Mucosa of descending colon (tissue), 3 donors: ENCODE data around the gene DLG2. TPM values are rescaled to one million over a fixed set of nuclear protein-coding genes. Genes with fewer than 3 reads are reported as not detected.

ENCODE experiments used
- ATAC-seq: fragments of 200-7000 bp; cut with Tn5 transposase; one replicate; pipeline ENCODE4 v1.9.1; 2020; ENCODE audit warnings: mild to moderate bottlenecking, moderate library complexity
- DNase-seq, 3 donors: peaks; one replicate each; pipeline ENCODE4 v3.0.0-alpha.2; 2020
- H3K36me3 ChIP-seq: fragments of 200-600 bp; one replicate; pipeline ENCODE4 v1.8.0; 2021; ENCODE audit warnings: low read depth, mild to moderate bottlenecking
- H3K4me1 ChIP-seq: fragments of 200-600 bp; one replicate; pipeline ENCODE4 v1.8.0; 2021; ENCODE audit warnings: low read depth, mild to moderate bottlenecking
- H3K4me3 ChIP-seq: fragments of 200-600 bp; one replicate; pipeline ENCODE4 v1.8.0; 2021; ENCODE audit warnings: mild to moderate bottlenecking
- H3K9me3 ChIP-seq: fragments of 200-600 bp; one replicate; pipeline ENCODE4 v1.8.0; 2021; ENCODE audit warnings: mild to moderate bottlenecking
- intact Hi-C, 2 donors: fragments of 100-400 bp; cut with DNase I in 1 of 2; cut with micrococcal nuclease in 1 of 2; formaldehyde crosslinking; loops; one replicate each; pipeline versions ENCODE4 v1.11.0 to v1.11.1; 2022; cut with DNase I, micrococcal nuclease
- total RNA-seq, 3 donors: library from RNA; stranded (reverse); fragmentation: NEBNext Ultra II Directional in 2 of 3; extraction: Animal tissue kit (Norgen Biotek cat#: 25700) in 2 of 3; gene quantifications; one replicate each; pipeline versions ENCODE4 v1.2.1 to v1.2.4, GENCODE V29; 2021 to 2023
- TF ChIP-seq, protein P1 (sequence below): fragments of 200-600 bp; IDR thresholded peaks from one replicate; pipeline ENCODE4 v1.8.0; 2022; ENCODE audit warnings: antibody characterized with exemption, mild to moderate bottlenecking
- donor health status: DM: no; HTN: no; CAD: no; lungs with moderate emphysema.
- donor health status: DM: no; HTN: no; CAD: no.
- donor health status: DM: no; HTN: yes; CAD: no.

DLG2 gene
- total RNA-seq, 3 donors from 2014 or later = 2.1 to 11.1 (median 2.4) TPM

DNA sequence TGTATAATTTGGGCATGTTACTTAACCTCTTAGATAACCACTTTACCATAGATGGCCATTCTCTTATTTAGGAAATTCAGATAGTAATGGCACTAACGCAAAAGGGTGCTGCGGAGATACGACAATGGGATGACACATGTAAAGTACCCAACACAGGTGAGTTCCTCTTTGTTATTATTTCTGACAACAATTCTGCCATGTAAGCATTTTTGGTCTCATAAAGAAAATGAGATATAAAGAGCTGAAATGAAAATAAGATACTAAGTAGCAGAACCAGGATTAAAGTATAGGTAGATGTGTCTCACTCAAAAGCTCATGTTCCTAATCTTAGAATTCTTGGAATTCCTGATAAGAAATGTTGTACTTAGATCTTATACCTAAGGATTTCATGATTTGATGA is 2080.8 kb downstream of the DLG2 start:
- no peak for ATAC-seq
- TF ChIP-seq, protein P1, sequence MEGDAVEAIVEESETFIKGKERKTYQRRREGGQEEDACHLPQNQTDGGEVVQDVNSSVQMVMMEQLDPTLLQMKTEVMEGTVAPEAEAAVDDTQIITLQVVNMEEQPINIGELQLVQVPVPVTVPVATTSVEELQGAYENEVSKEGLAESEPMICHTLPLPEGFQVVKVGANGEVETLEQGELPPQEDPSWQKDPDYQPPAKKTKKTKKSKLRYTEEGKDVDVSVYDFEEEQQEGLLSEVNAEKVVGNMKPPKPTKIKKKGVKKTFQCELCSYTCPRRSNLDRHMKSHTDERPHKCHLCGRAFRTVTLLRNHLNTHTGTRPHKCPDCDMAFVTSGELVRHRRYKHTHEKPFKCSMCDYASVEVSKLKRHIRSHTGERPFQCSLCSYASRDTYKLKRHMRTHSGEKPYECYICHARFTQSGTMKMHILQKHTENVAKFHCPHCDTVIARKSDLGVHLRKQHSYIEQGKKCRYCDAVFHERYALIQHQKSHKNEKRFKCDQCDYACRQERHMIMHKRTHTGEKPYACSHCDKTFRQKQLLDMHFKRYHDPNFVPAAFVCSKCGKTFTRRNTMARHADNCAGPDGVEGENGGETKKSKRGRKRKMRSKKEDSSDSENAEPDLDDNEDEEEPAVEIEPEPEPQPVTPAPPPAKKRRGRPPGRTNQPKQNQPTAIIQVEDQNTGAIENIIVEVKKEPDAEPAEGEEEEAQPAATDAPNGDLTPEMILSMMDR = no peak

DNA sequence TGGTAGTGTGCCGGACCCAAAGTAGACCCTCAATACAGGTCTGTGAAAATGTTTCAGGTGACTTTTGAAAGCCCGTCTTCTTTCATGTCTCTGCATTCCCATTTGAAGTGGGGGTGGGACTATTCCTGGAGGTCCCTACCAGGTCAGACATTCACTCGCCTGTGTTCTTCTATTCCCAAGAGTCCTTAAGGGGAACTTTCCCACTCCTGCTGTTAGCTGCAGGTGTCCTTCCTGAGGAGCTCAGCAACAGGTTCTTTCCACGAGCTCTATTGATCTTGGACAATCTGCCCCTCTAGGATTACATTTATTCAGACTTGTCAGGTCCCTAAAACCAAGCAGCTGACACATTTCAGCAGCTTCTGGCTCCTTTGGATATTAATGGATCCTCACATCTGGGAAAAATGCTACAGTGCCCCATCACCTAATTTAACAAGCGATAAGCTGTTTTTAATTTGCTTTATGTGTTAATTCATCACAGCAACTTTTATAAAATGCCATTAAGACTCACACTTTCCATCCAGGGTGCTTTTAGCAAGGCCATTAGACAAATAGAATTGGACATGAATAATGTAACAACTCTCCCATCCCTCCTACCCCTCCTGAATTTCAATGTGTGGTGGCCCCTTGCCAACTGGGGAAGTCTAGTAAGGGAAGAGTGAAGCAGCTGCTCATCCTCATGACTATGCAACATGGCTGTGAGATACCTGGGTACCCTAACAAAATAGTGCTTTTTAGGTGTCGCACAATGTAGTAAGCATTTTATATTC is 2081.5 kb downstream of the DLG2 start:
- H3K9me3 ChIP-seq = no peaks in the 10 kb centered on the region
- DNase-seq = no peak
- intact Hi-C loops = no loop called here
- H3K4me1 ChIP-seq = no peaks in the 10 kb centered on the region
- H3K4me3 ChIP-seq = no peak overlapping the region
- TF ChIP-seq, protein P1 = no peak
- H3K36me3 ChIP-seq = no peaks in the 10 kb centered on the region
- no peak for ATAC-seq

More for the DNA sequence above, 2080.8 kb downstream of the DLG2 start:
- no peaks in the 10 kb centered on the region for H3K9me3 ChIP-seq
- intact Hi-C loops = no loop called here
- H3K4me1 ChIP-seq = no peaks in the 10 kb centered on the region
- no peak overlapping the region for H3K4me3 ChIP-seq
- no peak for DNase-seq
- H3K36me3 ChIP-seq = no peaks in the 10 kb centered on the region

DNA sequence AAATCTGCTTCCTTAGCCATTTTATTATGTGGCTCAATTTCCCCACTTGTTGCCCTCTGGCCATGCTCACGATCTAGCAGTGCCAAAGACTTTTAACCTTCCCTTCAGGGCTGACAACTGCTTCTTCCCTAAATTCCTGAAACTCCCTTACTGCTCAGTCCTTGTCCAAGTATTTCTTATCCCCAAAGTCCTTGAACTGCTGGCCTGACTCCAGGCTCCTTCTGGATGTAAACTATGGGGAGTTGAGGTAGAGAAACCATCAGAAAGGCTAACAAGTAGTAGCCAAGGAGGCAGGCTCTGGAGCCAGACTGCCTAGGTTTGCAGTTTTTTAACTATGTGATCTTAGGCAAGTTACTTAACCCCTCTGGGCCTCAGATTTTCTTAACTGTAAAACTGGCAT is 2082.3 kb downstream of the DLG2 start:
- H3K36me3 ChIP-seq = no peaks in the 10 kb centered on the region
- H3K9me3 ChIP-seq = no peaks in the 10 kb centered on the region
- H3K4me3 ChIP-seq = no peak overlapping the region
- H3K4me1 ChIP-seq = no peaks in the 10 kb centered on the region
- TF ChIP-seq, protein P1 = no peak
- intact Hi-C loops = no loop called here
- no peak for ATAC-seq
- no peak for DNase-seq

DNA sequence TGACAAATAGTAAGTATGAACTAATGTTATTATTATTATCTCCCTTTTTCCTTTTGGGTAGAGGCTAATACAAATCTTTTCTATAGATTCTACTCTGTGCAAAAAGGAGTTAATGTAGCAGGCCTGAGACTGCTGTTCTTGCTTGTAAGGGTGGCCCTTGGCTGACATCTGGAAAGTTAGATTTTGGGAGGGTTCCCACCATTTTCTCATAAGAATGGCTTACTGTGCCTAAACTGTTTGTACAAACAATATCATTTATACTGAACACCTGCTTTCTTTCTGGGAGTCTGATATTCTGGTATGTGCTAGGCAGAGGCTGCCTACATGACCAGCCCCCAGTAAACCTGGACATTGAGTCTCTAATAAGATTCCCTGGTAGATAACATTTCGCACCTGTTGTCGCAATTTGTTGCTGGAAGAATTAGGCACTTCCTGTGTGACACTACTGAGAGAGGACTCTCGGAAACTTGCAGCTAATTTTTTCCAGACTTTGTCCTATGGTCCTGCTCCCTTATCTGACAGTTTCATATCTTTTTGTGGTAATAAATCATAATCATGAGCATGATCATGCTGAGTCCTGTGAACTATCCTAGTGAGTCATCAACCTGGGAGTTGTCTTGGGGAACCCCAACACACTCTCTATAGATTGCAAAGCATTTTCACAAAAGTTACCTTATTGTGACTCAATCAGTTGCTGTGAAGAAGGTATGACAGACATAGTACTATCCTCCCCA is 2083.3 kb downstream of the DLG2 start:
- H3K4me1 ChIP-seq = no peaks in the 10 kb centered on the region
- ATAC-seq (no peak), DNase-seq (no peak)
- intact Hi-C loops = no loop called here
- H3K9me3 ChIP-seq = no peaks in the 10 kb centered on the region
- H3K36me3 ChIP-seq = no peaks in the 10 kb centered on the region
- no peak overlapping the region for H3K4me3 ChIP-seq
- TF ChIP-seq, protein P1 = no peak

DNA sequence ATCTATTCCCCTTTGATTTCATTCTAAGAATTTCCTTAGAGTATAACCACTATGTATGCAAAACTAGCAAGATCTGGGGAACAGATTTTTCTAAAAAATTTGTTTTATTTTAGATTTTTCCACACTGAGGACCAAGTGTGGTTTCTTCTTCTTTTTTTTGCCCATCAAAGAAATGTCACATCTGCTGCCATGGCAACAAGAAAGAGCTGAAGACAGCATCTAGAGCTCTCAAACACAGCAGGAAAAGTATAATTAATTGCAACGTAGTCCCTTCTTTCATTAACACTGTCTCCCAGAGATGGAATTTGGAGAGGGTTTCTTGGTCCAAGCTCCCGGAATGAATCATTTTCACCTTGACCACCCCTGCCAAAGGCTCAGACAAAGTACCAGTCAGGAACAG is 2084.3 kb downstream of the DLG2 start:
- no peaks in the 10 kb centered on the region for H3K4me1 ChIP-seq
- H3K36me3 ChIP-seq = no peaks in the 10 kb centered on the region
- ATAC-seq = no peak
- no peak for DNase-seq
- TF ChIP-seq, protein P1 = no peak
- H3K4me3 ChIP-seq = no peak overlapping the region
- no peaks in the 10 kb centered on the region for H3K9me3 ChIP-seq
- intact Hi-C loops = no loop called here
